ENCODE measurements around the gene JAKMIP1.

Gene JAKMIP1

DNA sequence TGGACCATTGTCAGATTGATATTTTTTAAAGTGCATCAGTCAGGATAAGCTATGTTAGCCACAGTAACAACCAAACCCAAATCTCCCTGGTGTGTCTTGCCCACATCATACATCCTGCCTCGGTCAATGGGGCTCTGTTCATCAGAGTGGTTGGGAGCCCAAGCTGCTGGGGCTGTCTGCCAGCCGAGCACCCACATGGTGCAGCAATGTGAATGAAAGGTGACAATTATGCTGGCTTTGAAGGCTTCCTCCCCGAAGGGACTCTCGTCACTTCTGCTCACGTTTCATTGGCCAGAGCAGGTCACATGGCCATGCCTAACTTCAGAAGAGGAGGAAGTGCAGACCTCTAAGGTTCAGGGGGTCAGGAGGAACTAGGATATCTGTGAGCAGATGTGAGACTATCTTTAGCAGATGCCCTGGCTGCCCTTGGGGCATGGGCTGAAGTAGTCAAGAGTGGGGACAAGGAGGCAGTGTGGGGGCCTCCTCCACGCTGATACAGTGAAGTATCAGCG lies 1.3 kb upstream of the JAKMIP1 start:
- DNase-seq (ENCODE audit: low read depth, low spot score): no peak

DNA sequence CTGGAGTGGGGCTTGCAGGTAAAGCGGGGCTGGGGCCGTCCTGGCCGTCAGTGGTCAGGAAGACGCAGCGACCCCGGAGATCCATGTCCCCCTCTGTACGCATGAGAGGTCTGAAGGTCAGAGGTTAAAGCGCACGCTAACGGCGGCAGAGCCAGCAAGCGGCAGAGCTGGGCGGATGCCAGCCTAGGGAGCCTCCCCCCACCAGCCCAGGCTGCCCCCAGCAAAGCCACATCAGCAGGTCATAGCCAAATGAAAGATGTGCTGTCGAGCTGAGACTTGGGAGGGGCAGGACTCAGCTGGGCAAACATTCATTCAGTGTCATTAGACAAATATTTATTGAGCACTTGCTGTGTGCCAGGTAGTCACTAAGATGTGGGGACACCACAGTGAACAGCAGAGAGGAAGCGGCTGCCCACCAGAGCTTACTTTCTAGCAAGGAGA lies 593 bp upstream of the JAKMIP1 start:
- DNase-seq (ENCODE audit: low read depth, low spot score): no peak

DNA sequence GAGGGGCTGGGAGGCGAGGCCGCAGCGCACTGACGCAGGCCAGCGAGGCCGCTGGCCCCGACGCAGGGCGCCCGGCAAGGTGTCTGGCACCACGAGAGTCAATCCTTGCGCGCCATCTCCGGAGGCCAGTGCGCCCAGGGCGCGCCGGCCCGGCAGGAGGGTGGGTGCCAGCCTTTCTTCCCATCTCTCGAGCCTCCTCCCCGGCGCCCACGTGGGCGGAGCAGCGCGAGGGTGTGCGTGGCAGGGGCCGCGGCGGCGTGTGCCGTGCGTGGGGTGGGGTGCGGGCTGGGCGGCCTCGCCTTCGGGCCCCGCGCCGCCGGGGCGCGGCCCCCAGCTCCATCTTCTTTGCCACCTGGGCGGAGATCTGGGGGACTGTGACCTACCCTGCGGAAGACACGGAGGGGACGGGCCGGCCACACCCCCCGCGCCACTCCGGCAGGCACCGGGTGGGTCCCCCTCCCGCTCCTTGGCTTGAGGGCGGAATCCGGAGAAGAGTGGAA lies 877 bp downstream of the JAKMIP1 start:
- DNase-seq (ENCODE audit: low read depth, low spot score): no peak

DNA sequence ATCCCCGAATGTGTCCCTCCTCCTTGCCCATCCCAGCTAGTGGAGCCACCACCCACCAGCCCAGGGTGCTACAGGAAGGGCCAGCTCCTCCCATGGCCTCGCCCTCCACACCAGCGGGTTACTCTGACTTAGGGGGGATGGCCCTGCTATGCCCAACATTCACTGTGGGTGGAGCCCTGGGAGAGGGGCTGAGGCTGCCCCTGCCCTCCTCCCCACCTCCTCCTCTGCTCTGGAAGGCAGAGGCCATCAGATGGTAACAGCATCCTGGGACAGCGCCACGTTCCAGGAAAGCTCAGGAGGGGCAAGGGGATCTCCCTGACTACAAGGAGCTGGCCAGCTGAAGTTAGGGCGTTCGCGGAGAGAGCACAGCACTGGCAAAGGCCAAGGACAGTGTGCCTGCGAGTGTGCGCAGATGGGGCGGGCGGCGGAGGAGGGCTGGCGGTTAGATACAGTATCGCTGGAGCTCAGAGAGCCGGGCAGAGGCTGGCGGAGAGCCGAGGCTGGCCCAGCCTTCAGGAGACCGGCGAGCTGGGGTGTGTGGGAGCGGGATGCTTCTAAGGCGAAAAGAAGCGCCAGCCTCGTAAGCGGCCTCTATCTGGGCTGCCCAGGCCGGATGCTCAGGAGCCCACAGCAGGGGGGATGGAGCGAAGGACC lies 1.5 kb downstream of the JAKMIP1 start:
- no peak for DNase-seq (ENCODE audit: low read depth, low spot score)

DNA sequence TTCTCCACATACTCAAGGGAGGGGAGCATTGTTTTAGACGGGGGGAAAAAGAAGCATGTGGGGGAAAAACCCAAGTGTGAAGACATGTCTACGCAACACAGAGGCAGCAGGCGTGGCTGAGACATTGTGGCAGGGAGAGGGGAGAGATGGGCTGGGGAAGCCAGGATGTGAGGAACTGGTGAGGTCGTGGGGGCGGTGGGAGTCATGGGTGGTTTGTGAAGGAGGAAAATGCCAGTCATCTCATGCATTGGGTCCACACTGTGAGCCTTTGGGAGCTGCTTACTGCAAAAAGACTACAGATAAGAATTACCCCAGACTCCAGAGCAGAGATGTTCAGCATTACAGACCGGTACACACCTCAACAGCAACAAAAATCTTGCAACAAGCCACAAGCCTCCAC lies 2.1 kb downstream of the JAKMIP1 start:
- no peak for DNase-seq (ENCODE audit: low read depth, low spot score)

DNA sequence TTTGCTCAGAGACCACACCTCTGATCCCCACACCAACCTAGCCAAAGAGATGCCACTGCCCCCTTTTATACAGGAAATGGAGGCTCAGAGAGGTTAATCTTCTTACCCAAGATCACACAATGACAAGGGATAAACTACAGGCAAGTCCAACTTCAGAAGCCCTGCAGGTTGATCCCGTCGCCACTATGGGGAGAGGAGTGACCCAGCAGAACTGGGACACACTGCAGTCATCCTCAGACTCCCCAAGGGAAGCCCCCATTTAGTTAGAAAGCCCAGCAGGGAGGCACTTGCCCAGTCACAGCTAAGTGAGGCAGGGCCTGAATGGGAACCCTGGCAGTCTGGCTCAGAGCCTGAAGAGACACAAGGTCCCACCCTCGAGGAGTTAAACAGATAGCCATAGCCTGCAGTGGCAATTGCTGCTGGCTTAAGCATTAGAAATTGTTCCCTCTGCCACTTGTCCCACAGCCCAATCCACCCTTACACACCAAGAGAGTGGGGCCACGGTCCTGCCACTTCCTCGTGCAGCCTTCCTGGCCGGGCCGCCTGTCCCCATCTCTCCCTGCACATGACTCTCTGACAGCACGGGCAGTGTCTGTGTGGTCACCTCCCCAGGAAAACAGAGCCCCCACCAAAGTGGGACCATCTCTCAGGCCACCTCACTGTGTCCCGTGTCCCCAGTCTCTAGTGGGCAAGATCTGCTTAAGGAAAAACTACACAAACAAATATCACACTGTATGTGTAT lies 2.7 kb downstream of the JAKMIP1 start:
- no peak for DNase-seq (ENCODE audit: low read depth, low spot score)

DNA sequence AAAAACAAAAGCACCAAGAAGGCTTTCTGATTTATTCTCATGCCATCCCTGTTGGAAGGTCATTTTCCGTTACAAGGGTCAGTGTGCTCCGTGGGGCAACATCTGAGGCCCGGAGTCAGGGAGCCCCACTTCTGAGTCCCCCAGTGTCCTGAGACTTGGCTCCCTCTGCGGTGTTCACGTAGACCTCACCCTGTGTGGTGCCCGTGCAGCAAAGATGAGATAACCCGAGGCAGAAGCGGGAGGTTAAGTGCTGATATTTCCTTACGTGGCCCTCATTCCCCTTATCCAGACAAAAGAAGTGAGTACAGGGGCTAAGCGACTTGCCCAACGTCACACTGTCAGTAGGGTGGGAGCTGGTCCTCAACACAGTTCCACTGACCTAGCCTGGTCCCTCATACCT lies 3.5 kb downstream of the JAKMIP1 start:
- DNase-seq (ENCODE audit: low read depth, low spot score): no peak

DNA sequence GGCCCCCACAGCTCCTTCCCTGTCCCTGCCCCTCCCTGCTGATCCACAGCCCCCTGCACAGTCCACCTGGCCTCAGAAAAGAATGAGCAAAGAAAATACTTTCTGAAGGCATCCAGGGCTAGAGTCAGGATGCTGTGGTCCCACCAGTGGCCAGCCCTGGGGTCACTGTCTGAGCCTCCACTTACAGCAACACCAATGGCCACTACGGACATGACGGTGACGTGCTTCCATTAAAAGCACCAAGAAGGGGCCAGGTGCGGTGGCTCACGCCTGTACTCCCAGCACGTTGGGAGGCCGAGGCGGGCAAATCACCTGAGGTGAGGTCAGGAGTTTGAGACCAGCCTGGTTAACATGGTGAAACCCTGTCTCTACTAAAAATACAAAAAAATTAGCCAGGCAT lies 4.0 kb downstream of the JAKMIP1 start:
- no peak for DNase-seq (ENCODE audit: low read depth, low spot score)

DNA sequence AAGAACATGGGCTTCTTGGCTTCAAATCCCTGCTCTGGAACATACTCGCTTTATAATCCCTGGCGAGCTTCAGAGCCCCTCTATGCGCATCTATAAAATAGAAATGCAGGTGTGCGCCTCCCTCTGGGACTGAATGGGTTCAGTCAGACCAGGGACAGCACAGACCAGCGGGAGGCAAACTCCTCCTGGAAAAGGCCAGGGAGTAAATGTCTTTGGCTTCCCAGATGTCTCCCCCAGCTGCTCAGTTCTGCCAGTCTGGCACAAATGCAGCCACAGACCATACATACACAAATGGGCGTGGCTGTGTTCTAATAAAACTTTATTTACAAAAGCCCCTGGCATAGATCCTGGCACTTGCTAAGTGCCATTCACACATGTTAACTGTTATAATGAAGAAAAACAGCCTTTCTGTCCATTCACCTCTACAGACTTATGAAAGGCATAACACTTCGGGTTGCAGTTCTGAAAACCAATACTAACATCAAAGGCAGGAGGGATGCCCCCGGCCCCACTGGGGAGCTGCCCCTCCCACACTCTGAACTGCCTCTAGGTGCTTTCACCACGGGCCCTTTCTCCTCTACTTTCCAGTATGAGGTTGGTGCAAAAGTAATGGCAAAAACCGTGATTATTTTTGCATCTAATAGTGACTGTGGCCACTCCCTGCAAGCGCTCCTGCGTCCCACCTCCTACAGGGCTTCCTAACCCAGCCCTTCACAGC lies 4.6 kb downstream of the JAKMIP1 start:
- DNase-seq (ENCODE audit: low read depth, low spot score): no peak

DNA sequence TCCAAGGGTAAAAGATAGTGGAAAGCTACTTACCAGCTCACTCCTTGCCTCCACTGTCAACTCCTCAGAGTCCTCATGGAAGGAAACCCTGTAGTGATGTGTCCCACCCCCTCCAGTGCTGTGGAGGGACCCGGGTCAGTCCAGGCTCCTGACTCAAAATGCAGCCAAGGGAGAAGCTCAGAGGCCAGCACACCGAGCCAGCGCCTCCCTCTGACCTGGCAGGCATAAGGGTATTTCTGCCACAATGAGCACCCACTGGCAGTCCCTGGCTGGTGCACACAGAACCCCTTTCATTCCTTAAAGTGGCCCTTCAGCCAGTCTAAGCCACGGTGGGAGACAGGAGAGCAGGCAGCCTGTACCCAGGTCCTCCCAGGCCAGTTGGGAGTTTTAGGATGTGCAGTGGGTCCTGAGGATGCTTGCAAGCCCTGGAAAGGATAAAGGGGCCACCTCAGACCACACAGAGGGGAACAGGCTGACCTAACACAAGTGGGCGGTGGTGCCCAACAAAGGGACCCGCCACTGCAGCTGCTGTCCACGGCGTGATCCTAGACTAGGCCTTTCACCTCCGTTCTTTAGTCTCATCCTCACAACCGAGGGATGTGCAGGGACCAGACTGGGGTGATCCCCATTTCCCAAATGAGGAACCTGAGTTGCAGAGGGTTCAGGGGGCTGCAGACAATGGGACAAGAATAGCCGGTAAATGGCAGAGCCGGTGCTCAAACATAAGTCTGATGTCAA lies 5.7 kb downstream of the JAKMIP1 start:
- no peak for DNase-seq (ENCODE audit: low read depth, low spot score)

DNA sequence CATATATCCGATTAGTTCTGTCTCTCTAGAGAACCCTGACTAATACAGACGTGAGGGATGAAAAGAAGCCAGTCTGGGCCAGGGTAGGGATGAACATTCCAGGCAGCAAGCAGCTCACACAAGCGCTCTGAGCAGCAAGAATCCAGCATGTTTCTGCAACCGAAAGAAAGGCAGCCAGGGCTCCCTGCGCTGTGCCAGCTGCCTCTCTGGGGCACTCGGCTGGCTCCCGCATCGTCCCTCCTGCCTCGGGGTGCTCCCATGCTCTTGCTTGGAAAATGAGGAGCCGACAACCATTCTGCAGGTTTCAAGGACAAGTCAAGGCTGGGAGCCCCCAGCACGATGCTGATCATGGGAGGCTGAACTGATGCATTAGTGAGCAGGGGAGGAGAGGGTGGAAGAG lies 7.0 kb downstream of the JAKMIP1 start:
- no peak for DNase-seq (ENCODE audit: low read depth, low spot score)

DNA sequence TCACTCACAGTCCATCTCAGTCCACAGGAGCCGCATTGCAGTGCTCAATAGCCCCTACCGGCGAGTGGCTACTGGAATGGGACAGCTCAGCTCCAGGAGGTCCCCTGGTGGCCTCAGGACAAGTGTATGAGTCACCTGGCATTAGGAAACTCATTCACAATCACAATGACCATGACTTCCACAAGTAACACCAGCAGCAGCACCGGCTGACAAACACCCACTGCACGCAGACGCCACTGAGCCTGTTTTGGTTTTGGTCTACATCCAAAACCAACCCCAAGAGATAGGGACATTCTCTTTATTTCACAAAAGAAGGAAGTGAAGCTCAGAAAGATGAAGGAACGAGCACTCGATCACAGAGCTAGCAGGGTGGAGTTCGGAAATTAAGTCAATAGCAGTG lies 8.1 kb downstream of the JAKMIP1 start:
- DNase-seq (ENCODE audit: low read depth, low spot score): no peak

DNA sequence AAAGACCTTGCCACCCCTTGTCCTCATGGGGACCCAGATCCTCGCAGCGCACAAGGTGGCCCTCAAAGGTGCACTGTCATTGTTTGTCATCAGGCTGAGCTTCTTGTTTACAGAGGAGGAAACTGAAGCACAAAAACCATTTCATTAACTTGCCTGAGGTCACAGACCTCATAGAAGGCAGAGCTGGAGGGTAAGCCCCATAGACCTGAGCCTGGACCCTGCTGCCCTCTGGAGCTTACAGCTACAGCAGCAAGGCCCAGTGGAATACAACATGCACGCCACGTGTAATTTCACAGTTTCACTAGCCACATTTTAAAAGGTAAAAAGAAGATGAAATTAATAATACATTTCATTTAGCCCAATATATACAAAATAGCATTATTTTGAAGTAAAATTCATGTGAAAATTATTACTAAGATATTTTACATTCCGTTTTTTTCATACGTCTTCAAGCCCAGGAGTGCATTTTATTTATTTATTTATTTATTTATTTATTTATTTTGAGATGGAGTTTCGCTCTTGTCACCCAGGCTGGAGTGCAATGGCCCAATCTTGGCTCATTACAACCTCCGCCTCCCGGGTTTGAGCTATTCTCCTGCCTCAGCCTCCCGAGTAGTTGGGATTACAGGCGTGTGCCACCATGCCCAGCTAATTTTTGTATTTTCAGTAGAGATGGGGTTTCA lies 8.8 kb downstream of the JAKMIP1 start:
- no peak for DNase-seq (ENCODE audit: low read depth, low spot score)

DNA sequence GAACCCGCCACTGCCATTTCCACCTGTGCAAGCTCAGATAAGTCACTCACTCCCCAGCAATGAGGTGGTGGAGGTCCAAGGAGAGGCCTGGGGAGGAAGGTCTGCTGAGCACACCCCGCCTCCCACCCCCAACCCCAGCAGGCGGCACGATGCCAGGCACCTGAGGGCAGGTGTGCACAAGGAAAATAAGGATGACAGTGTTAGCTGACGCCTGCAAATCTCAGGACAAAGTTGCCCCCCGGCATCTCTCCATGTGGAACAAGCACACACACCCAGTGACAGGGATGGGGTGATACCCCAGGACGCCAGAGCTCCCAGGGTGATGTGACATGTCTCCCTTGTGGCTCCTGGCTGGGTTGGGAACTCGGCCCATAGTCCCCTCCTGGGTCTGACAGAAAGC lies 9.9 kb downstream of the JAKMIP1 start:
- DNase-seq (ENCODE audit: low read depth, low spot score): no peak

DNA sequence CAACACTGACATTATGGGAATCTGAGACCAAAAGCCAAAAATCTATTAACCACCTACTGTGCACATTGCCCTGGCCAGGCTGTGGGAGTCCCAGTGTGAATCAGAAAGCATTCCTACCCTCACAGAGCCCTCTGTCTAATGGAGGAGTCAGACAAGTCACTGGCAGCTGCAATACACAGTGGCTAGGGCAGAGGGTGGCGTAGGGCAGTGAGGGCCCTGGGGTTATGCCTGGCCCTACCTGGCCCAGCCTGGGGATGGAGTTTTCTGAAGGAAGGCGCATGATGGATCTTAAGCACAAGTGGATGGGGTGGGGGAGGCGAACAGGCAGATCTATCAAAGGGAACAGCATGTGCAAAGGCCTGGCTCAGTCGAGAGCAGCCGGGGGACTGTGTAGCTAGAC lies 10.8 kb downstream of the JAKMIP1 start:
- no peak for DNase-seq (ENCODE audit: low read depth, low spot score)

DNA sequence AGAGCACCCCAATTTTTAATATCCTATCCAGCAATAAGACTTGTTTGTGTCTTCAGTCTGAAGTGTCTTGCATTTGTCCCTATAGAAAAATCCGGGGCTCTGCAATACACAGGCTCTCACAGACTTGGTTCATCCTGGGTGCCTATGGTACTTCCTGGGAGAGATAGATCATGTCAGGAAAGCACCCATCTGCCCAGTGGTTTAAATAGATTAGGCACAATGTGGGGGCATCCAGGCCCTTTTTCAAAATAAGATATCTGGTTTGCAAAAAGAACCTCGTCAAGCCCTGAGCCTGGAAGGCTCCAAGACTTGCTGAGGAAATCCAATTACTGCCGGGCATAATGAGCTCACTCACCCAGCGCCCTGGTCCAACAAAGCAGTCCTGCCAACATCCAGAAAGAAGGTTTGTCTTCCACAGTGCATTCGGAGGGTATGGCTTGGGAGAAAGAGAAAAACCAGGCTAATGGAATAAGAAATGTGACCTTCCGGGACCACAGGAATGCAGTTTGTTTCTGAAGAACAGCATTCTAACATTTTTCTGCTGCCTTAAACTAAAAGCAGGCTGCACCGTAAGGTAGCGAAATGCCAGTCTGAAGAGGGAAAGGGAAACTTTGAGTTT lies 11.6 kb downstream of the JAKMIP1 start:
- DNase-seq (ENCODE audit: low read depth, low spot score): no peak

DNA sequence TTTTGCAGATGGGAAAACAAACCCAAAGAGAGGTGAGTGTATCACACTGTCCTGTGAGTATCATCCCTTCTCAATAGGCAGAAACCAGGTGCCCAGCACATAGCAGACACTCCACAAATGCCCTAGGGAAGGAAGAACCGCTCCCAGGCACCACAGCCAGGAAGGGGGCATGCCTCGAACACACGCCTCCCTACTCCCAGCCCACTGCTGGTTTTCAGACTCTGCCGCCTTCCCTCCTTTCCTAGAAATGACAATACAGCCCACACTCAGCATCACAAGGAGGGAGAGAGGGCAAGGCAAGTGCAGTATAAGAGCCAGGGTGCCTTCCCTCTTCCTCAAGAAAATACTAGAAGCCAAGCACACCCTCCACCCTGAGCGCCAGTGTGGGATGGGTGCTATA lies 16.2 kb downstream of the JAKMIP1 start:
- DNase-seq (ENCODE audit: low read depth, low spot score): no peak

DNA sequence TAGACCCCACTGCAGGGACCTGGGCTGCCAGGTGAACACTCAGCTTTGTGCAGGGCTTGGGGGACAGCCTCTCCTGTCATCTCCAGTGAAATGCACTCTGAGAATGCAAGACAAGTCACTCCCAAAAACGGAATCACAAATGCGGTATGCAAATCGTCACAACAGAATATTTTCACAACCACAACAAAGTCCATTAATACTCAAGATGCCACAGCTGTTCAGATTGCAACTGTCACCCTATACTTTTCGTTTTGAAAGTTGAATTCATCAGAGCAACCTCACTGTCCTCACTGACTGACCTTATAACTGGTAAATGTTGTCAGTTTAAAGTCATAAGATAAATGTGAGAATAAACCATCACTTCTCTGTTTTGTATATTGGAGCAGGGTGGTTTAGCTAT lies 16.6 kb downstream of the JAKMIP1 start:
- no peak for DNase-seq (ENCODE audit: low read depth, low spot score)

DNA sequence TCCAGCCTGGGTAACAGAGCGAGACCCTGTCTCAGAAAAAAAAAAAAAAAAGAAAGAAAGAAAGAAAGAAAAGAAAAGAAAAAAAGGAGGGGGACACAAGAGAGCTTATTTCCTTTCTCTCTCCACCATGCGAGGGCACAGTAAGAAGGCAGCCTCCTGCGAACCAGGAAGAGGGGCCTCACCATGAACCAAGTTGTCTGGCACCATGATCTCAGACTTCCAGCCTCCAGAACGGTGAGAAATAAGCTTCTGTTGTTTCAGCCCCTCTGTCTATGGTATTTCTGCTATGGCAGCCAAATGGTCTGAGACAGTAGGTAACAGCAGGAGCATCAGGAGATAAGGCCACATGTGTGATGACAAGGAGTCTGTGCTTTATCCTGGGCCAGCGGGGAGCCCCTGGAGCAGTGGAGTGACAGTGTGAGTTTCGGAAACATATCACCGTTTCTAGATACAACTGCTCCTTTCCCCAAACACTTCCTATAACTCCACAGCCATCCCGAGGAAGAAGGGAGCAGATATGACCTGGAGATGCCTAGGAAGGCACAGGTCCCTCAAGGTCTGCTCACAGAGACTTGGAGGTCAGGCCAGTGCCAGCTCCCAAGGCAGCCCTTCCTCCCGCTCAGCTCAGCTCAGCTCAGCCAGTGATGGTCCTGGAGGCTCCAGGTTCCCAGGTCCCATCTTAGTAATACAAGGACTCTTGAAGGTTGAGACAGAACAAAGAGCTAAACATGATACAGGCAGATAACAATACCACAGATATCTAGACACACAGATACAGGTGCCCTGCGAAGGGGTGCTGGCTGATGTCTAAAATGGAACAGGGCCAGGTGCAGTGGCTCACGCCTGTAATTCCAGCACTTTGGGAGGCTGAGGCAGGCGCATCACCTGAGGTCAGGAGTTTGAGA lies 17.7 kb downstream of the JAKMIP1 start:
- DNase-seq (ENCODE audit: low read depth, low spot score): no peak

Measured in activated CD4-positive, CD25-positive, alpha-beta regulatory T cell treated with anti-CD3 and anti-CD28 coated beads, Interleukin-2, amount 50 U/mL, for 16 hours (primary cell).